Activated naive CD4-positive, alpha-beta T cell treated with anti-CD3 and anti-CD28 coated beads, Interleukin-2, amount 50 U/mL, for 16 hours (primary cell): ENCODE measurements around the gene TREH.
"Not testable (repeated sequence)": the region's sequence is repeated elsewhere in the genome, so short reads cannot be mapped to it uniquely, and the experiment has no call there.

Experiments used
- DNase-seq: peaks from one replicate; pipeline ENCODE4 v3.0.0-alpha.2; 2020

Gene TREH

GRCh38 chr11:118679483-118679882 lies at the start of gene TREH:
TSS of gene TREH (minus strand) at chr11:118679650. CDS start at chr11:118679627, 23 bp downstream.
- no peak for DNase-seq

- not testable (repeated sequence) for DNase-seq
These were observed 48.7 kb upstream of the TREH start for GRCh38 chr11:118728112-118728511.

- DNase-seq: not testable (repeated sequence)
These were observed 48.2 kb upstream of the TREH start for GRCh38 chr11:118727721-118728066.

GRCh38 chr11:118727001-118727720 lies 47.7 kb upstream of the TREH start:
- not testable (repeated sequence) for DNase-seq

- DNase-seq: not testable (repeated sequence)
These were observed 42.1 kb upstream of the TREH start for GRCh38 chr11:118721478-118722015.

GRCh38 chr11:118720740-118721139 lies 41.3 kb upstream of the TREH start:
- DNase-seq: not testable (repeated sequence)

GRCh38 chr11:118720078-118720477 lies 40.6 kb upstream of the TREH start:
- DNase-seq: not testable (repeated sequence)

- DNase-seq: not testable (repeated sequence)
These were observed 39.1 kb upstream of the TREH start for GRCh38 chr11:118718562-118718961.

- DNase-seq: not testable (repeated sequence)
These were observed 38.3 kb upstream of the TREH start for GRCh38 chr11:118717733-118718132.

GRCh38 chr11:118717221-118717620 lies 37.8 kb upstream of the TREH start:
- DNase-seq: not testable (repeated sequence)

GRCh38 chr11:118715837-118716260 lies 36.4 kb upstream of the TREH start:
- no peak for DNase-seq

- no peak for DNase-seq
These were observed 35.9 kb upstream of the TREH start for GRCh38 chr11:118715245-118715831.

GRCh38 chr11:118714816-118715215 lies 35.4 kb upstream of the TREH start:
- no peak for DNase-seq

GRCh38 chr11:118714416-118714815 lies 35.0 kb upstream of the TREH start:
- not testable (repeated sequence) for DNase-seq

- DNase-seq: no peak
These were observed 28.8 kb upstream of the TREH start for GRCh38 chr11:118708296-118708695.

GRCh38 chr11:118706546-118706825 lies 27.0 kb upstream of the TREH start:
- DNase-seq: no peak

- no peak for DNase-seq
These were observed 26.5 kb upstream of the TREH start for GRCh38 chr11:118705791-118706545.

- DNase-seq: no peak
These were observed 25.8 kb upstream of the TREH start for GRCh38 chr11:118705111-118705741.

GRCh38 chr11:118703563-118704106 lies 24.2 kb upstream of the TREH start:
- no peak for DNase-seq

GRCh38 chr11:118699506-118700220 lies 20.2 kb upstream of the TREH start:
- DNase-seq: no peak

GRCh38 chr11:118697346-118697745 lies 17.9 kb upstream of the TREH start:
- DNase-seq: no peak

GRCh38 chr11:118696673-118697226 lies 17.3 kb upstream of the TREH start:
- DNase-seq: no peak
